NCI-H748 (cell line): ENCODE measurements around the gene AP3B1.

ENCODE experiments used
- DNase-seq: peaks from one replicate; lab custom pipeline; 2025; ENCODE audit not compliant: unreplicated experiment; lab: John Stamatoyannopoulos, UW

Gene AP3B1

DNA sequence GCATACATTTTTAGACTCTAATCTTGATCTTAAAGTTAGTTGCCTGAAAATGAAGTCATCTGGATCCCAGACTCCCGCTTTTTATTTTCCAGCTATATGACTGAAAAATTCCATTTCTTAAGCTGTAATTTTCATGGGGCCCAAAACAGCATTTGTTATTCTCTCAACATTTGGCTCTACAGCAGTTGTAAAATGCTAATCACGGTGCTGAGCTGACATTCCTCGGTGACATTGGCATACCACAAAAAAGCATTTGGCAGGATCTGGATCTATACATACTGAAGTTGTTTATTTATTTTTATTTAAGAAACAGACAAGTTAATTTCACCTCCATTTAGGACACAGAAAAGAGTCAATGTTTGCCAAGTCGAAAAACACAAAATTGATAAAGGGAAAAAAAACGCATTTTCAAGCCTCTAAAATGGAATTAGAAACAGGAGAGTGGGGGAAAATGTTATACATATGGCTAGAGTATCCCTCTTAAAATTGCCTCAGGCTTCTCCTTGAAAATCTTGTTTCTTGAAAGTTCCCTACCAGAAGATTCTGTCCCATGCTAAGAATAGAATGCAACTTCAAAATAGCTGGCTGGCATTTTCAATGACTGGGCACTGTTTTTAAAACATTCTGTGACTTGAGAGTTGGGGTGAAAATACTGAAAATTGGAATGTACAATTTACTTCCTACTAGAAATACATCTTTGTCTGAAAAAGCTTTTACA lies 310.9 kb downstream of the AP3B1 start:
- no peak for DNase-seq

DNA sequence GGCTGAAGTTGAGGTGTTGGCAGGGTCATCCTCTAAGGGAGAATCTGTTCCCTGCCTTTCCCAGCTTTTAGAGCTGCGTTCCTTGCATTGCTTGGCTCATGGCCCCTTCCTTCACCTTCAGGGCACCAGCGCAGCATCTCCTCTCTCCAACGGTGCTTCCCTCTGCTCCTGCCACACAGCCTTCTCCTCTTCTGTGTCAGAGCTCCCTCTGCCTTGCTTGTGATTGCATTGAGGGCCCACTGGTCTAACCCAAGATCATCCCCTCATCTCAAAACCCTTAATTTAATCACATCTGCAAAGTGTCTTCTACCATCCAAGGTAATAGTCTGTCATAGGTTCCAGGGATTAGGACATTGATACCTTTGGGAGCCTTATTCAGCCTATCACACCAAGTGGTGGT lies 312.7 kb downstream of the AP3B1 start:
- no peak for DNase-seq

DNA sequence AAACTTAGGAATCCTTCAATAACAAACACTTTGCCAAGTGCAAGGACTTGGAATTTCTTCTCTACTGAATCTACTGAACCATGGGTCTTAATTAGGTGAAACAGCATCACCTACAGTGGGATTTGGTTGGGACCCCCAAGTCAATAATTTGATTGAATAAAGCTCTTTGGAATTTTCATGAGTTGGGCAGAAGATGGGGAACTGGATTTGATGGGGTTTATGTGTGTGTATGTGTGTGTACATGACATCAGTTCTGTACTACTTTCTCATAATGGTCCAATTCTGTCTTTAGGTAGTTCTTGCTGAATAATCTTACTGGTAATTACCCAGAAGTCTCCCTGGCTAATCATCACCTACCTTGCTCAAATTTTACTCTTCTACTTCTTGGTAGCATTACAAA lies 319.9 kb downstream of the AP3B1 start:
- no peak for DNase-seq

DNA sequence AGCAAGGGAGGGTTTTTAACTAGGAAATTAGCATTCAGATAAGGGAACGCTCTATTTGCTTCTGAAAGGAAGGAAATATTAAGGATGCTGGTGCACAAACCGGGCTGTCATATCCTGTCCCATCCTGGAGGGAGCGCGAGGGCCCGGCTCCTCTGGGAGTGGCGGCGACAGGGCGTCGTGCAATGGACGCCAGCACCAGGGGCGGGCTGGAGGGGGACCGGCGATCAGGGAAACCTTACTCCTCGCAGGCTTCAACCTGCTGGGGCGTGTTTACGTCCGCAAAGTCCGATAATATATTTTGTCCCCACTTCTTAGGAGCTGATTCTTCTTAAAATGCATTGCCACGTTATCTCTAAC lies 321.3 kb downstream of the AP3B1 start:
- DNase-seq, result no peak

DNA sequence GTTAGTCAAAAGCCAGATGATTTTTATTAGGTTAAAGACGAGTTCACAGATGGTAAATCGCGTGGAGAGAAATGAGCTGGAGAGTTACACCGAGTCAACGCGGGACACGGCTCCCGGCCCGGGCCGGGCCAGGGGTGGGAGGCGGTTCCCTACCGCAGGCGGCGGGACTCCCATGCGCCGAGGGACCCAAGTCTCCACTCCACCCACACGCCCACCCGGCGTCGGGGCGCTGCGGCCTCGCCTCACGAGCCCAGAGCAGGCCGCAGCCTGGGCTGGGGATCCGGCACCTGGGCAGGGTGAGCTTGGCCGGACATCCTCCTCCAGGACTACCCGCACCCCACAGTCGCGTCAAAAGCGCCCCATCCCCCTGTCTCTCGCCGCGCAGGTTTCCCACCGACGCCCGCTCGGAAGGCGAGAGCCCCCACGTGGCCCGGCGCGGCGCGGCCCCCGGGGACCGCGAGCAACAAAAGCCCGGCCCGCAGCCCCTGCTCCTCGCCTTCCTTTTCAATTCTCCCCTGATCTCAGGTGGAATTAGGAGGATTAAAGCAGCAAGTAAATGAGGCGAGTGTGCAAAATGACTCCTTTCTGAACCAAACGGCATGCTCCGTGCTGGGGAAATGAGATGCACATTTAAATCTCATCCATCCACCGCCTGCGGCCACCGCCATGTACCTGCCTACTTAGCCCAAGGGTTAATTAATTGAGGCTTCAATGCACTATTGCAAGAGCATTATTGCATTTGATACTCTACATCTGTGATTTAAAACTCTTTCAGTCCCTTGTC lies 321.8 kb downstream of the AP3B1 start:
- DNase-seq, result no peak

DNA sequence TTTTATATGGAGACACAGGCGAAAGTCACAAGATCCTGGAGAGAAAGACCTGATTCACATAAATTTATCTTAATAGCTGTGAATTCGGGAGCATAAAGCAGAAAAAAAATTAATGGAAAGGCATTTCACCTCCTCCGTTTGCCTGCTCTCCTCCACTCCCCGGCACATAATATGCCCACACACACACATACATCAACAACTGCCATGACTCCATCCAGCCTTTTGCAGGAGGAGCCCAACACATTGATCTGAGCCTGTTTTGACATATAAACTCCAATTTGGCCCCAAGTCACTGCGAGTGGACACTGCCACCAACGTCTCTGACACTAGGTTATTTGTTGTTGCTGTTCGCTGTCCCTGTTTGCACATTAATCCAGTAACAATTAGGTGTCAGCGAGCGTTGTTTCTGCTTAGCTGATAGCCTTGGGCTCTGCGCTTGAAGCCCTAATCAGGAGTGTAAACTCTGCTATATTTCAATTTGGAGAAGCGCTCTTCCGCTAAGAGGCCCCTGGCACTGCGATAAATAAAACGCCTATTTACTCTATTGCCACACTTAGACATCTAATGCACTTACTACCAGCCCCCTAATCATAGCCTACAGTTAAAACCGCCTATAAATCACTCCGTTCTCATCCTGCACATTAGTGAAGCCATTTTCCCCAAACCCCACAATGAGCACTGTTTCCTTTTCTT lies 322.6 kb downstream of the AP3B1 start:
- peak; percentile 85 for DNase-seq

GRCh38 chr5:77970891-77971290 lies 323.6 kb downstream of the AP3B1 start:
- no peak for DNase-seq

DNA sequence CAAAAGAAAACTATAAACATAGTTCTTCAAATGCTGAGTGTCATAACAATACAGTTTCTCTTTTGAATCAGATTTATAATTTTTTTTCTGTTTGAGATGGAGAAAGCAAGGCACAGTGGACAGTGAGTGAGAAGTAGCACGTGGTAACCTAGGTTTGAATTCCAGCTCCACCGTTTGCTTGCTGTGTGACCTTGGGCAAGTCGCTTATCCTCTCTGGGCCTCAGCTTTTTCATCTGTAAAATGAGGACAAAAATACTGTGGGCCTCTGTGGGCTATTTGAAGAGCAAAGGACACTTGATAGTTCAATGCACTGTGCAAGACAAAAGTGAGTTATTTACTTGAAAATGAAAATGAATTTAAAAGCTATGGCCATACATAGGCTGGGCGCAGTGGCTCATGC lies 330.7 kb downstream of the AP3B1 start:
- DNase-seq, result no peak

GRCh38 chr5:77960863-77961396 lies 333.6 kb downstream of the AP3B1 start:
- peak; percentile 32 for DNase-seq

GRCh38 chr5:77960305-77960704 lies 334.2 kb downstream of the AP3B1 start:
- DNase-seq, result no peak

- DNase-seq, result no peak
Measured at GRCh38 chr5:77958642-77959330, 335.7 kb downstream of the AP3B1 start.

DNA sequence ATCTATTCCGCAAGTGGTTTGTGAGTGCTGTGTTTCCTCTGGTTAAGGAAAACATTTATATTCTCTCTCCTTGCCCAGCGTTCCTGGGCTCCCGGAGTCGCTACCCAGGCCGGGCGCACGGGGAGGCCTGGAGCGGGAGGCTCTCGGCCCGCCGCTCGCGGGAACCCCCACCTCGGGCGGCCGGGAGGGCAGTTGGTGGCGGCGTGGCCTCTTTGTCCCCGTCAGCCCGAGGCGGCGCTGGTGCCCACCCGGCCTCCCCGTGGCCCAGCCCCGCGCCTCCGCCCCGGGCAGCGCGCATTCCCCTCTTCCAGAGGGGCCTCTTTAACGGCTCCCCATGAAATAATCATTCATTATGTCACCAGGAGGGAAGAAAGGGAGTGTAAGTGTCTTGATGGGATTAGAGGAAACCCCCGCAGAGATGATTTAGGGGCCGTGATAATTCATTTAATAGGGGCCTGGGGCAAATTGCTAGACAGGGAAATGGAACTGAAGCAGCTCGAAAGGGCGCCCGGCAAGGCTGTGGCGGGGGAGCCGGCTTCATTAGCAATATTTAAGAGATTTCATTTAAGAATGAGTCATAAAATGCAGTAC lies 336.5 kb downstream of the AP3B1 start:
- DNase-seq, result no peak

GRCh38 chr5:77957516-77957915 lies 337.0 kb downstream of the AP3B1 start:
- DNase-seq, result no peak

DNA sequence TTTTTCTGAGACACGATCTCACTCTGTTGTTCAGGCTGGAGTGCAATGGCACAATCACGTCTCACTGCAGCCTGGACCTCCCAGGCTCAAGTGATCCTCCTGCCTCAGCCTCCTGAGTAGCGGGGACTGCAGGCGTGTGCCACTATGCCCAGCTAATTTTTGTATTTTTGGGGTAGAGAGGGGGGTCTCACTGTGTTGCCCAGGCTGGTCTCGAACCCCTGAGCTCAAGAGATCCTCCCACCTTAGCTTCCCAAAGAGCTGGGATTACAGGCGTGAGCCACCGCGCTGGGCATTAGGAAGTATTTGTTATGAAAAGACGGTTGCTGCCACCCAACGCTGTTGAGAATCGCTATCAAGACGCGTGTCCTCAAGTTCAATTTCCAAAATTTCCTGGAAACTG lies 337.4 kb downstream of the AP3B1 start:
- no peak for DNase-seq

DNA sequence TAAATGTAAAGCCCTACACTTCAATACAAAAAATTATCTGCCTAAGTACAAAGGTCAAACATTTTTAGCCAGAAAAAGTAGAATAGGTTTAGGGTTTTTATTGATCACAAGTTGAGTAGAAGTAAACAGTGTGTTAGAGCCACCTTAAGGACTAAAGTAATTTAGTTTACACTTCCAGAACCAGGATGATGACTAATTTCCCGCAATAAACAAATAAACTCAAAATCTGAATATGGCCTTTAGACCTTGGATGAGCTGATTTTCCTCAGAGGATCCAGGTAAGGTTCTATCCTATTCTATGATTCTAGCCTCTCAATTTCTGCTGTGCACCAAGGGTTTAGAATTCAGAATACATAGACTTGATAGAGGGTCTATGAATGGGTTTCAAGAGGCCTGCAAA lies 338.9 kb downstream of the AP3B1 start:
- DNase-seq, result no peak

DNA sequence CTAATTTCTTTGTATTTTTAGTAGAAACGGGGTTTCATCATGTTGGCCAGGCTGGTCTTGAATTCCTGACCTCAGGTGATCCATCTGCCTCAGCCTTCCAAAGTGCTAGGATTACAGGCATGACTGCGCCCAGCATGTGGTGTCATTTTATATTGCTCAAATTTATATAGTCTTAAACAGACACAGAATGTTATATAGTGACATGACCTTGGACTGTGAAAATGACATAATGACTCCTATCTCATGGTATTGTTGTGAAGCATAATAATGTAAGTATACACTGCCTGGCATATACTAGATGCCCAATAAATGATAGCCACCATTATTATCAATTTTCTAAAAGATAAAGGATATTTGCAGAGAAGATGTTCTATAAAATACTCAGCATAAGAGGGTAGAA lies 341.1 kb downstream of the AP3B1 start:
- no peak for DNase-seq

DNA sequence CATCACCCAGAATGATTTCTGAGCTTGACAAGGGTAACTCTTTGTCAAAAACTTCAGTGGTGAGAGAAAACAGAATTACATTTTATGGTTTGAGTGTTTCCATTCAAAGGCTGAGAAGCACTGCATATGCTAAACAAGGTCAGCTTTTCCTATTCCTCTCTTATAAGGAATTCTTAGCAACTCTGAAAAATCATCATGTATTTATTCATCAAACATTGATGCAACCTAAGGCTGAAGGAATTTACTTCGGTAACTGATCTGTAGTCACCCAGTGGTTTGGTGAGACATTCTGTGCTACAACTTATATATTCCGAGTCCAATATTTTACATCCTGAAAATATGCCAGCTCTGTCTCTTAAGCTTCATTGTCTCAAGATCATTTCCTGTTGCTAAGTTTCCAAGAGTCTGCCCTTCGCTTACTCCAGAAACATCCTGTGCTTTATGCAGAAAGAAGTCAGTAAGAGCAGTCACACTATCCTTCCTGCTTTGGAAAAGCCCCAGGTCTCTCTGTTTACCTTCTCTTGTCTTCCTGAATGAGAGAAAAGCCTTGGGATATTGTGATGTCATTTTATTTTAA lies 341.8 kb downstream of the AP3B1 start:
- DNase-seq, result no peak
